Keratinocyte (primary cell): Measurements from ENCODE around the gene MRGPRF. TPM values are rescaled to one million over a fixed set of nuclear protein-coding genes. Genes with fewer than 3 reads are reported as not detected.

Experiments
- DNase-seq: peaks from one replicate; pipeline ENCODE4 v3.0.0-alpha.2; 2011; ENCODE audit warnings: low read depth, missing footprints, low spot score
- FAIRE-seq: peaks from 2 replicates; lab custom pipeline; 2011; peaks lifted over from hg19 to GRCh38; lab: Jason Lieb, UNC
- H2AFZ ChIP-seq: 2 replicates; pipeline ENCODE4 v1.6.0; 2012; ENCODE audit warnings: low read length, control low read depth, inconsistent platforms; ENCODE audit not compliant: control insufficient read depth
- H3K27ac ChIP-seq: 2 replicates; pipeline ENCODE4 v1.5.1; 2011; ENCODE audit warnings: low read length; ENCODE audit not compliant: control insufficient read depth, insufficient read depth
- H3K27me3 ChIP-seq: 3 replicates; pipeline ENCODE4 v1.6.0; 2011; ENCODE audit warnings: low read length; ENCODE audit not compliant: control insufficient read depth, insufficient read depth; ENCODE audit errors: extremely low read depth
- H3K36me3 ChIP-seq, 2 experiments: 2 replicates in 1 of 2; 3 replicates in 1 of 2; pipeline ENCODE4 v1.5.1; 2011; ENCODE audit warnings: low read length in 2 of 2, mild to moderate bottlenecking in 1 of 2; ENCODE audit not compliant: control insufficient read depth in 2 of 2, insufficient read depth in 2 of 2; ENCODE audit errors: extremely low read depth in 1 of 2
- H3K4me1 ChIP-seq: 3 replicates; pipeline ENCODE4 v1.5.1; 2011; ENCODE audit warnings: low read length; ENCODE audit not compliant: control insufficient read depth, insufficient read depth; ENCODE audit errors: extremely low read depth
- H3K4me2 ChIP-seq: 3 replicates; pipeline ENCODE4 v1.6.0; 2011; ENCODE audit warnings: low read depth, low read length; ENCODE audit not compliant: control insufficient read depth, insufficient read depth; ENCODE audit errors: extremely low read depth
- H3K4me3 ChIP-seq, 3 experiments: fragments of 200-600 bp in 1 of 3; sonication (generic) in 1 of 3; 2 replicates in 2 of 3; 3 replicates in 1 of 3; pipeline ENCODE4 v1.5.1; 2011 to 2016; ENCODE audit warnings: low read length in 3 of 3, mild to moderate bottlenecking in 3 of 3, control low read depth in 2 of 3, inconsistent platforms in 1 of 3, low read depth in 1 of 3, mixed read lengths in 1 of 3, mixed run types in 1 of 3, moderate library complexity in 1 of 3; ENCODE audit not compliant: control insufficient read depth in 2 of 3, insufficient read depth in 2 of 3; ENCODE audit errors: extremely low read depth in 1 of 3
- H3K79me2 ChIP-seq: 2 replicates; pipeline ENCODE4 v1.6.0; 2012; ENCODE audit warnings: low read length; ENCODE audit not compliant: control insufficient read depth, insufficient read depth
- H3K9ac ChIP-seq: 3 replicates; pipeline ENCODE4 v1.6.0; 2011; ENCODE audit warnings: low read length; ENCODE audit not compliant: control insufficient read depth, insufficient read depth; ENCODE audit errors: extremely low read depth
- H3K9me1 ChIP-seq: 3 replicates; pipeline ENCODE4 v1.6.0; 2011; ENCODE audit warnings: low read length; ENCODE audit not compliant: control insufficient read depth, insufficient read depth; ENCODE audit errors: extremely low read depth
- H3K9me3 ChIP-seq: 2 replicates; pipeline ENCODE4 v1.5.1; 2012; ENCODE audit warnings: low read depth, low read length; ENCODE audit not compliant: control insufficient read depth
- H4K20me1 ChIP-seq: 3 replicates; pipeline ENCODE4 v1.6.0; 2011; ENCODE audit warnings: low read length; ENCODE audit not compliant: control insufficient read depth, insufficient read depth; ENCODE audit errors: extremely low read depth
- EZH2 ChIP-seq: IDR thresholded peaks from one replicate; pipeline ENCODE4 v1.6.1; 2012; ENCODE audit warnings: inconsistent platforms, mild to moderate bottlenecking, low read length, moderate library complexity
- dilution Hi-C: fragments of 300-500 bp; cut with MboI; formaldehyde crosslinking; loops from one replicate; pipeline ENCODE4 v1.7.0; 2020; ENCODE audit warnings: low sequenced_read_pairs; ENCODE audit not compliant: extremely low pct_ligation_motif_present
- polyA plus RNA-seq, 5 experiments: library from polyadenylated mRNA; depleted of rRNA in 3 of 5; stranded (reverse) in 3 of 5; stranded (forward) in 1 of 5; unstranded in 1 of 5; fragments of >200 nt; gene quantifications; 1 replicate in 1 of 5; 2 replicates in 3 of 5; 3 replicates in 1 of 5; pipeline versions ENCODE4 v1.2.1 to v1.2.3, GENCODE V29; 2011 to 2012; ENCODE audit warnings: missing spikeins in 2 of 5, low read depth in 1 of 5, low replicate concordance in 1 of 5
- TF ChIP-seq, protein P1 (sequence below), 3 experiments: IDR thresholded peaks in 1 of 3; conservative IDR thresholded peaks in 1 of 3; optimal IDR thresholded peaks in 1 of 3; 2 replicates in 2 of 3; 3 replicates in 1 of 3; pipeline versions ENCODE3 to v1.5.1; 2011; ENCODE audit warnings: low read length in 3 of 3, mild to moderate bottlenecking in 3 of 3, moderate library complexity in 2 of 3, control low read depth in 1 of 3, inconsistent platforms in 1 of 3; ENCODE audit not compliant: insufficient read depth in 2 of 3; ENCODE audit errors: extremely low read depth in 1 of 3

The MRGPRF gene
- polyA plus RNA-seq, 1 donor (not counting 4 experiments of a cell fraction or from before 2014, with no cell fraction given), result not detected

DNA sequence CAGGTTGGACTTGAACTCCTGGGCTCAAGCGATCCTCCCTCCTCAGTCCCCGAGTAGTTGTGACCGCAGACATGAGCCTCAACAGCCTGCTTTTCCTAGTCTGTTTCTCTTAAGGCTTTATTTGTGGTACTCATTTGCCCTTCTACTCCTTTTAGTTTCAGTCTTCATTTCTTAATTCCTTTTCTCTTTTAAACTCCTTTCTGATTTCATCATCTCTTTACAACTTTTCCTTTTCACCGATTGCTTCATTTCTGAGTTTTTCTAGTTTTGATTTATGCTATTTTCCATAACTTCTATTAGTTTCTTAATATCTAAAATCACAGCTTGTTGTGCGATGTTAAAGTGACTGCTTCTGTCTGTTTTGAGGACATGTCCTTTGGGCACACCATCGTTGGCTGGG lies 17.3 kb upstream of the MRGPRF start:
- no peaks in the 10 kb centered on the region for H3K9me1 ChIP-seq
- H3K36me3 ChIP-seq, result no peaks in the 10 kb centered on the region
- DNase-seq, result no peak
- H3K79me2 ChIP-seq, result no peaks in the 10 kb centered on the region
- H3K4me3 ChIP-seq, result no peak overlapping the region
- H2AFZ ChIP-seq, result no peak overlapping the region
- no peak for FAIRE-seq
- no peak overlapping the region for H3K27ac ChIP-seq
- H3K9ac ChIP-seq, result no peak overlapping the region
- dilution Hi-C loops, result no loop called here
- no peaks in the 10 kb centered on the region for H3K9me3 ChIP-seq
- no peaks in the 10 kb centered on the region for H3K27me3 ChIP-seq
- H4K20me1 ChIP-seq, result no peaks in the 10 kb centered on the region
- TF ChIP-seq EZH2, result no peak
- TF ChIP-seq, protein P1, sequence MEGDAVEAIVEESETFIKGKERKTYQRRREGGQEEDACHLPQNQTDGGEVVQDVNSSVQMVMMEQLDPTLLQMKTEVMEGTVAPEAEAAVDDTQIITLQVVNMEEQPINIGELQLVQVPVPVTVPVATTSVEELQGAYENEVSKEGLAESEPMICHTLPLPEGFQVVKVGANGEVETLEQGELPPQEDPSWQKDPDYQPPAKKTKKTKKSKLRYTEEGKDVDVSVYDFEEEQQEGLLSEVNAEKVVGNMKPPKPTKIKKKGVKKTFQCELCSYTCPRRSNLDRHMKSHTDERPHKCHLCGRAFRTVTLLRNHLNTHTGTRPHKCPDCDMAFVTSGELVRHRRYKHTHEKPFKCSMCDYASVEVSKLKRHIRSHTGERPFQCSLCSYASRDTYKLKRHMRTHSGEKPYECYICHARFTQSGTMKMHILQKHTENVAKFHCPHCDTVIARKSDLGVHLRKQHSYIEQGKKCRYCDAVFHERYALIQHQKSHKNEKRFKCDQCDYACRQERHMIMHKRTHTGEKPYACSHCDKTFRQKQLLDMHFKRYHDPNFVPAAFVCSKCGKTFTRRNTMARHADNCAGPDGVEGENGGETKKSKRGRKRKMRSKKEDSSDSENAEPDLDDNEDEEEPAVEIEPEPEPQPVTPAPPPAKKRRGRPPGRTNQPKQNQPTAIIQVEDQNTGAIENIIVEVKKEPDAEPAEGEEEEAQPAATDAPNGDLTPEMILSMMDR (optimal IDR thresholded peaks at IDR 0.05 in 1 of 3, IDR thresholded peaks at IDR 0.05 in 1 of 3, conservative IDR thresholded peaks at IDR 0.05 in 1 of 3; ENCODE audit: extremely low read depth in 1 of 3, insufficient read depth in 2 of 3, low read length in 3 of 3), result no peak
- H3K4me2 ChIP-seq, result no peak overlapping the region
- H3K4me1 ChIP-seq, result no peaks in the 10 kb centered on the region

- TF ChIP-seq, protein P1 (optimal IDR thresholded peaks at IDR 0.05 in 1 of 3, IDR thresholded peaks at IDR 0.05 in 1 of 3, conservative IDR thresholded peaks at IDR 0.05 in 1 of 3; ENCODE audit: extremely low read depth in 1 of 3, insufficient read depth in 2 of 3, low read length in 3 of 3), result no peak
- TF ChIP-seq EZH2, result no peak
- Histone ChIP-seq H2AFZ (no peak overlapping the region), H4K20me1 (no peaks in the 10 kb centered on the region), H3K4me2 (no peak overlapping the region), H3K9ac (no peak overlapping the region), H3K79me2 (no peaks in the 10 kb centered on the region), H3K27ac (no peak overlapping the region), H3K9me3 (no peaks in the 10 kb centered on the region), H3K9me1 (no peaks in the 10 kb centered on the region), H3K27me3 (no peaks in the 10 kb centered on the region), H3K36me3 (no peaks in the 10 kb centered on the region), H3K4me3 (no peak overlapping the region), H3K4me1 (no peaks in the 10 kb centered on the region)
- DNase-seq (no peak), FAIRE-seq (no peak)
- dilution Hi-C loops, result no loop called here
Observed at GRCh38 chr11:69027704-69028372, 14.8 kb upstream of the MRGPRF start.
